SK-N-SH (cell line): ENCODE results near the gene BTBD9.

Source experiments
- CTCF ChIP-seq: fragments of 200-600 bp; sonication (generic); IDR thresholded peaks from 2 replicates; pipeline ENCODE4 v1.6.1; 2017; ENCODE audit warnings: antibody characterized with exemption, mild to moderate bottlenecking, moderate library complexity
- EP300 ChIP-seq, 2 experiments: IDR thresholded peaks; 2 replicates each; pipeline versions ENCODE4 v1.4.0 to v1.6.1; 2012; ENCODE audit warnings: borderline replicate concordance in 1 of 2, low read depth in 1 of 2, low read length in 1 of 2
- EZH2phosphoT487 ChIP-seq: fragments of 200-600 bp; sonication (generic); IDR thresholded peaks from 2 replicates; pipeline ENCODE4 v1.6.1; 2017; ENCODE audit warnings: low read depth, mixed run types, mild to moderate bottlenecking, antibody characterized with exemption, moderate library complexity, borderline replicate concordance
- FOXJ3 ChIP-seq: sonication (generic); formaldehyde crosslinking; IDR thresholded peaks from 2 replicates; pipeline ENCODE4 v1.5.1; 2020; ENCODE audit warnings: mild to moderate bottlenecking, missing genetic modification reagents
- FOXM1 ChIP-seq: IDR thresholded peaks from 2 replicates; pipeline ENCODE4 v1.4.0; 2012; ENCODE audit warnings: low read depth, mild to moderate bottlenecking
- GATA2 ChIP-seq: sonication (generic); formaldehyde crosslinking; IDR thresholded peaks from 2 replicates; pipeline ENCODE4 v1.5.0; 2020; ENCODE audit warnings: mild to moderate bottlenecking, missing genetic modification reagents
- PBX3 ChIP-seq: IDR thresholded peaks from 2 replicates; pipeline ENCODE4; 2012
- POLR2AphosphoS5 ChIP-seq: IDR thresholded peaks from 2 replicates; pipeline ENCODE4 v1.6.1; 2012; ENCODE audit warnings: low read depth, low read length
- TCF12 ChIP-seq: IDR thresholded peaks from 2 replicates; pipeline ENCODE4 v1.4.0; 2012
- TEAD4 ChIP-seq: IDR thresholded peaks from 2 replicates; pipeline ENCODE4 v1.4.0; 2012; ENCODE audit warnings: mild to moderate bottlenecking, borderline replicate concordance; ENCODE audit not compliant: insufficient read depth
- YY1 ChIP-seq: IDR thresholded peaks from 2 replicates; pipeline ENCODE4 v1.4.0; 2012; ENCODE audit warnings: low read depth, mild to moderate bottlenecking

DNA sequence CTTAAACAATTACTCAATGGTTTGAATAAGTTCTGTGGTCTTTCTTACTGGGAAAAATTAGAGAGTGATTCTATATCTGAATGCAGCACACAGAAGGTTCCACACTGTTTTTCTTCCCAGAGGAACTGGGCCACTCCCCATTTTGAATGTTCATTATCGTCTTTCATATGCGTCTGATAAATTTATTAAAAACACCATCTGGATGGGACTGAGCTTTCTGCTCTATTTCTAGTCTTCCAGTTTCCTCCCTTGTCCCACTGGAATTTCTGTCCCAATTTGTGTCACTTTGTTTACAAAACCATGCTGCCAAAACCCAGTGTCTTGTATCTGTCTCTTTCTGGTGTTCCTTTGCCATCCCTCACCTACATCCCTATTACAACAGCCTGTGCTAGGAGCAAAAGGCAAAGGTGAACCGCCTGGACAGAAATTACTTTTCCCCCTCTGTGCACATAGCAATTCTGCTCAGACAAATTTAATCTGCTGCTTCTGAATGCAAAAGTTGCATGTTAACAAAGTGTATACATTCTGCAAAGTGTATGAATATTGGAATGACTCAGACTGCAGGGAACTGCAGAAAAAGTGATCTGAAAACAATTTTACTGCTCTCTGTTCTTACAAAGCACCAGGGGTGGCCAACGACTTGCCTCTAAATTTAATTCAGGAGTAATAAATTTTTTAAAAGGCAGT is 333.6 kb downstream of the BTBD9 start:
- no peak for TF ChIP-seq FOXM1
- TF ChIP-seq TCF12, result no peak
- no peak for TF ChIP-seq CTCF
- TF ChIP-seq YY1, result no peak
- TF ChIP-seq EZH2phosphoT487, result no peak
- no peak for TF ChIP-seq TEAD4
- no peak for TF ChIP-seq FOXJ3 (CRISPR knock-in tag)
- TF ChIP-seq POLR2AphosphoS5, result no peak
- no peak for TF ChIP-seq EP300 (IDR thresholded peaks at IDR 0.05; ENCODE audit: borderline replicate concordance in 1 of 2, low read depth in 1 of 2, low read length in 1 of 2)
- TF ChIP-seq GATA2 (CRISPR knock-in tag), result no peak
- TF ChIP-seq PBX3, result no peak
